ENCODE data around the gene IQUB. TPM values are rescaled to one million over a fixed set of nuclear protein-coding genes. Genes with fewer than 3 reads are reported as not detected.
A peak's percentile ranks its signal among the peaks of the same experiment; 100 is the strongest.
"Not testable (repeated sequence)": the region's sequence is repeated elsewhere in the genome, so short reads cannot be mapped to it uniquely, and the experiment has no call there.

Gene IQUB
- total RNA-seq, 1 donor from 2014 or later: 0.72 TPM

DNA sequence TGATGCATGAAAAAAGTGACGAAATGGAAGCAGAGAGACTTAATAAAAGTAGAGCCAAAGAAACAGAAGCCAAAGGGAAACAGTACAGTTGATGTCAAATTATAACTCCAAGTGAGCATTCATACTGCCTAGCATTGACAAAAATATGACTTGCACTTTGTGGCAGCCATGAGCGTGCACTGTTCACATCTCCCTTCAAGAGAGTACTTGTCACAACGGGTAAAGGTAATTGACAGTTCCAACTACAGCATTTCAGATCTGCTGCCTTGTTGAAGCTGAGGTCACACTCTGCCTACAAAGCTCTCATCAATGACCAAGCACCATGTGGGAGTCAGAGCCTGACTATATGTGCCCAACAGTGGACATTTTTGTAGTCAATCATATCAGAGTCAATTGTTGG lies 54.3 kb downstream of the IQUB start:
- TF ChIP-seq, protein P1, sequence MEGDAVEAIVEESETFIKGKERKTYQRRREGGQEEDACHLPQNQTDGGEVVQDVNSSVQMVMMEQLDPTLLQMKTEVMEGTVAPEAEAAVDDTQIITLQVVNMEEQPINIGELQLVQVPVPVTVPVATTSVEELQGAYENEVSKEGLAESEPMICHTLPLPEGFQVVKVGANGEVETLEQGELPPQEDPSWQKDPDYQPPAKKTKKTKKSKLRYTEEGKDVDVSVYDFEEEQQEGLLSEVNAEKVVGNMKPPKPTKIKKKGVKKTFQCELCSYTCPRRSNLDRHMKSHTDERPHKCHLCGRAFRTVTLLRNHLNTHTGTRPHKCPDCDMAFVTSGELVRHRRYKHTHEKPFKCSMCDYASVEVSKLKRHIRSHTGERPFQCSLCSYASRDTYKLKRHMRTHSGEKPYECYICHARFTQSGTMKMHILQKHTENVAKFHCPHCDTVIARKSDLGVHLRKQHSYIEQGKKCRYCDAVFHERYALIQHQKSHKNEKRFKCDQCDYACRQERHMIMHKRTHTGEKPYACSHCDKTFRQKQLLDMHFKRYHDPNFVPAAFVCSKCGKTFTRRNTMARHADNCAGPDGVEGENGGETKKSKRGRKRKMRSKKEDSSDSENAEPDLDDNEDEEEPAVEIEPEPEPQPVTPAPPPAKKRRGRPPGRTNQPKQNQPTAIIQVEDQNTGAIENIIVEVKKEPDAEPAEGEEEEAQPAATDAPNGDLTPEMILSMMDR (IDR thresholded peaks at IDR 0.05; ENCODE audit: unreplicated experiment): no peak
- no peak for DNase-seq (ENCODE audit: low spot score in 2 of 2, unreplicated experiment in 2 of 2)
- H3K27ac Mint-ChIP-seq: no peak overlapping the region
- peaks cover 15% of the 10 kb centered on the region for H3K9me3 Mint-ChIP-seq
- peaks cover 1% of the 10 kb centered on the region for H3K4me1 Mint-ChIP-seq
- peaks cover 5% of the 10 kb centered on the region for H3K36me3 Mint-ChIP-seq
- H3K4me3 Mint-ChIP-seq: no peak overlapping the region
- H3K27me3 Mint-ChIP-seq (ENCODE audit: low read depth): no peaks in the 10 kb centered on the region

DNA sequence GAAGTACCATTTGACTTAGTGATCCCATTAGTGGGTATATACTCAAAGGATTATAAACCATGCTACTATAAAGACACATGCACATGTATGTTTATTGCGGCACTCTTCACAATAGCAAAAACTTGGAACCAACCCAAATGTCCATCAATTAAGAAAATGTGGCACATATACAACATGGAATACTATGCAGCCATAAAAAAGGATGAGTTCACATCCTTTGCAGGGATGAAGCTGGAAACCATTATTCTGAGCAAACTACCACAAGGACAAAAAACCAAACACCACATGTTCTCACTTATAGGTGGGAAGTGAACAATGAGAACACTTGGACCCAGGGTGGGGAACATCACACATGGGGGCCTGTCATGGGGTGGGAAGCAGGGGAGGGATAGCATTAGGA lies 56.3 kb downstream of the IQUB start:
- not testable (repeated sequence) for H3K4me3 Mint-ChIP-seq; DNase-seq (ENCODE audit: low spot score in 2 of 2, unreplicated experiment in 2 of 2); H3K27ac Mint-ChIP-seq; H3K36me3 Mint-ChIP-seq; H3K27me3 Mint-ChIP-seq (ENCODE audit: low read depth)
- Mint-ChIP-seq H3K9me3 (peaks cover 15% of the 10 kb centered on the region), H3K4me1 (peaks cover 15% of the 10 kb centered on the region)

DNA sequence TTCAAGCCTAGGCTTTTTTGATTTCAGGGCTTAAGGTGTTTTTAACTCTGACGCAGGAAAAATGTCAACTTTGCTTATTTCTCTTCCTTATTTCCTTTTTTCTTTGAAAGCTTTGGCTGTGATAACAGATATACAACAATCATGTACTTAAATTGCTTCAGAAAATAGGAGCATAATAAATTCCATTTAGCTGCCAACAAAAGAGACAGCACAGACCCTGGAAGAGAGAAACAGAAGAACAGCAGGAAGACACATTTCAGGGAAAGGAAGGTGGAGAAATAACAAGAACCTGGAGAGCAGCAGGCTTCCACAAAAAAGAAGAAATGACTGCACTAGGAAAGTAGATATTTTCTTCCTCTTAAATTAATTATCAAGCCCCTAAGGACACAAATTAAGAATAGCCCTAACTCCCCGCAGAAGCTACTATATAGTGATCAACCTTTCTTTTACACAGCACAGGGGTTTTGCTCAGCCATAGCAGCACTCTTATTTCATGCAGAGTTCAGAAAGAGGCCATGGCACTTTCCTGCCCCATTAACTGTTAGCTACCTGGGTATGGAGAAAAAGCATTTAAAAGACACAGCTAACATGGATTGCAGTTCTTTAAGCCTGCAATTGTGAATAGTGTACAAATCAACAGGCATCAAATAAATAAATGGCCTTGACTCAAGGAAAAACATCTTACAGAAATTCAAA lies 61.5 kb downstream of the IQUB start:
- H3K27ac Mint-ChIP-seq: peak overlapping the region; percentile 94

DNA sequence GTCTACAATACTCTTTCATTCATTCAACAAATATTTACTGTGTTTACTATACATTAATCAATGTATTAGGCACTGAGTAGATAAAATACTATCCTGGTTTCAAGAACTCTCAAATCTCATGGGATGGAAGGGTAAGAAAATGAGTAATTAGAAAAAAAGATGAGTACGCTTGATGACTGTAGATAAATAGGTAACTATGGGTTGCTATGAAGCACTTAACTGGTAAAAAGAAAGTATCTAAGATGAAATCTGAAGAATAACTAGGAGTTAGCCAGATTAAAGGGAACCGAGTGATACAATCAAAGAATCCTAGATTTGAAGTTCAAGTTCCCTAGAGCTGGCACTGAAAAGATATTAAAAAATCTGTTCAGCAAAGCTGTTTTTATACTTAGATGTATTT lies 62.1 kb downstream of the IQUB start:
- DNase-seq (ENCODE audit: low spot score in 2 of 2, unreplicated experiment in 2 of 2): no peak
- Mint-ChIP-seq H3K36me3 (peaks cover 5% of the 10 kb centered on the region), H3K27ac (peak overlapping the region; percentile 94), H3K4me3 (no peak overlapping the region), H3K4me1 (peaks cover 24% of the 10 kb centered on the region), H3K27me3 (ENCODE audit: low read depth) (no peaks in the 10 kb centered on the region), H3K9me3 (peaks cover 12% of the 10 kb centered on the region)
- TF ChIP-seq, protein P1 (IDR thresholded peaks at IDR 0.05; ENCODE audit: unreplicated experiment): no peak

More for the DNA sequence above, 61.5 kb downstream of the IQUB start:
- Mint-ChIP-seq H3K9me3 (peaks cover 15% of the 10 kb centered on the region), H3K36me3 (peaks cover 5% of the 10 kb centered on the region), H3K27me3 (ENCODE audit: low read depth) (no peaks in the 10 kb centered on the region), H3K4me1 (peaks cover 24% of the 10 kb centered on the region), H3K4me3 (no peak overlapping the region)
- TF ChIP-seq, protein P1 (IDR thresholded peaks at IDR 0.05; ENCODE audit: unreplicated experiment): no peak
- no peak for DNase-seq (ENCODE audit: low spot score in 2 of 2, unreplicated experiment in 2 of 2)

DNA sequence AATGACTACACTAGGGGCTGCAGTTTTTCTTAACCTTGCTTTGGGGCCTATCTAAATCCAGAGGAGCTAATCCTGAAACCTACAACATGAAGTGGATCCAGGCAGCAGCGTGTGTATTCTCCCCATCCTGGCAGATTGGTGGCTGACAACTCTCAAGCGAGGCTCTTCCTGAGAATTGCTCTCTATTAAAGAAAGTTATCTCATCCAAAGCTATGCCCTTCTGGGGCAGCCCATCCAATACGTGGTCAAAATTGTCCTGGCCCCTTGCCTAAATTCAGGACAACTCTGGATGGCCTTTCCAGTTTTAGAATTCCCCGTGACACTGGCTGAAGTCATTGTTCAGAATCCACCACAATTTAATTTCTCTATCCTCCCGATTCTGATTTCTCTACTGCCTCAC lies 66.1 kb downstream of the IQUB start:
- no peak for DNase-seq (ENCODE audit: low spot score in 2 of 2, unreplicated experiment in 2 of 2)
- H3K27me3 Mint-ChIP-seq (ENCODE audit: low read depth): no peaks in the 10 kb centered on the region
- H3K4me1 Mint-ChIP-seq: peaks cover 12% of the 10 kb centered on the region
- H3K4me3 Mint-ChIP-seq: no peak overlapping the region
- TF ChIP-seq, protein P1 (IDR thresholded peaks at IDR 0.05; ENCODE audit: unreplicated experiment): no peak
- H3K27ac Mint-ChIP-seq: no peak overlapping the region
- H3K9me3 Mint-ChIP-seq: no peaks in the 10 kb centered on the region
- H3K36me3 Mint-ChIP-seq: no peaks in the 10 kb centered on the region

DNA sequence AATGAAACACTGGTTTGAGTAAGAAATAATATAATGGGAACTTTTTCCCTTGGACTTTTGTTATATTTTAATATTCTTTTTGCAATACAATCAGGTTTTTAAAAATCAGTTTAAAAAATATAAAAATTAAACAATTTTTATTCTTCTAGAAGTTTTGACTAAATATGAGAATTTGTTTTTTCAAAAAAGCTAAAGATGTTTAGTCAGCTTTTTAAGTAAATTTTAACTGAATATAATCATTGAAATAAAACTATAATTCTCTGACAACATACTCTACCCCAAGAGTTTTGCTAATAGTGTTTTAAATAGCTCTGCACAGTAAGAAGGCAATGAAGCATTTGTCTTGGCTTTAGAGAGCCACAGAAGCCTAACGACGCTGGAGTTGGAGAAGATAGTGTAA lies 70.5 kb downstream of the IQUB start:
- no peak for DNase-seq (ENCODE audit: low spot score in 2 of 2, unreplicated experiment in 2 of 2)
- Mint-ChIP-seq H3K27ac (no peak overlapping the region), H3K27me3 (ENCODE audit: low read depth) (no peaks in the 10 kb centered on the region), H3K4me3 (no peak overlapping the region), H3K4me1 (no peaks in the 10 kb centered on the region), H3K9me3 (peaks cover 3% of the 10 kb centered on the region), H3K36me3 (no peaks in the 10 kb centered on the region)
- TF ChIP-seq, protein P1 (IDR thresholded peaks at IDR 0.05; ENCODE audit: unreplicated experiment): no peak

All from mesothelial cell of epicardium (in vitro differentiated cells).